GM23338 (cell line): ENCODE measurements around the gene ZNF664.

Source experiments
- CREB1 ChIP-seq: fragments of 250-450 bp; sonication (Bioruptor Pico); IDR thresholded peaks from 2 replicates; pipeline ENCODE4 v1.5.0; 2020; ENCODE audit warnings: low read depth, mild to moderate bottlenecking, moderate library complexity
- CTCF ChIP-seq, 2 experiments: fragments of 200-600 bp in 1 of 2; sonication (generic) in 1 of 2; conservative IDR thresholded peaks; 2 replicates each; pipeline versions ENCODE4 v1.5.1 to v1.6.1; 2016 to 2017; ENCODE audit warnings: antibody characterized with exemption in 2 of 2, low read depth in 2 of 2, mild to moderate bottlenecking in 2 of 2, moderate library complexity in 1 of 2
- EZH2phosphoT487 ChIP-seq: fragments of 200-600 bp; sonication (generic); IDR thresholded peaks from one replicate; pipeline ENCODE4 v1.8.1; 2018; ENCODE audit warnings: antibody characterized with exemption; ENCODE audit not compliant: unreplicated experiment
- JUNB ChIP-seq: IDR thresholded peaks from one replicate; pipeline ENCODE4 v1.6.1; 2016; ENCODE audit warnings: antibody characterized with exemption; ENCODE audit not compliant: unreplicated experiment
- POLR2AphosphoS5 ChIP-seq: IDR thresholded peaks from 2 replicates; pipeline ENCODE4 v1.6.1; 2016; ENCODE audit warnings: antibody characterized with exemption, low read depth
- TF ChIP-seq, protein P1 (sequence below): IDR thresholded peaks from one replicate; pipeline ENCODE4 v1.6.1; 2018; ENCODE audit warnings: antibody characterized with exemption; ENCODE audit not compliant: unreplicated experiment

DNA sequence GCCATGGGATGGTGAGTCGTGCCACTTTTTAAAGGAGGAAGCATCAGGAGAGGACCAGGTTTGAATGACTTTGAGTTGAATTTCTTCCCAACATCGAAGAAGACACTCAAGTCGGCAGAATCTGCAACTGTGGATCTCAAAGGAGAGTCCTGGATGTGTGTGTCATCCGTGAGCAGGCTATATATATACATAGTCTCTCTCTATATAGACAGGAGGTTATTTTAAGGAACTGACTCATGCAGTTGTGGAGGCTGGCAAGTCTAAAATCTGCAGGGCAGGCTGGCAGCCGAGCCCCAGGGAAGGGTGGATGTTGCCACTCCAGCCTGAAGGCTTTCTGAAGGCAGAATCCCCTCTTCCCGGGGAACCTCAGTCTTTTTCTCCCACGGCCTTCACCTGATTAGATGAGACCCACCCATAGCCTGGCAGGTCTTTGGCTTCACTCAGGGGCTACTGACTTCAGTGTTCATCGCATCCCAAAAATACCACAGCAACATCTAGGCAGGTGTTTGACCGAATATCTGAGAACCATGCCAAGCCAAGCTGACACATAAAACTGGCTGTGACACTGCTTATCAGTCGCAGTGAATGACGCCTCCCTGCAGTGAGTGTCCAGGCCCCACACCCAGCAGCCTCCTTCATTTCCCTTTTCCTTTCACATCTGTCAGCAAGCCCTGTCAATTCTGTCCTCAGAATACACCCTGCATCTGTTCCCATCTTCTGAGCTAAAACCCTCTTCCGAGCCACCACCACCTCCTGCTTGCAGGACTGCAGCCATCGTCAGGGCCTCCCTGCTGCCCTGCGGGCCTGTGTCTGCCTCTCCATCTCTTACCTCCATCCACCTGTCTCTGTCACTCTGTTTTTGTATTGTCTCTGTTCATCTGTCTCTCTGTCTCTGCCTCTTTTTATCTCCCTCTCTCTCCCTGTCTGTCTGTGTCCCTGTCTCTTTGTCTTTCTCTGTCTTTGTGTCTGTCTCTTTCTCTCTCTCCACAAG is 54.0 kb downstream of the ZNF664 start:
- TF ChIP-seq CTCF (conservative IDR thresholded peaks at IDR 0.05; ENCODE audit: low read depth in 2 of 2) (no peak), EZH2phosphoT487 (no peak), POLR2AphosphoS5 (no peak), JUNB (no peak), CREB1 (CRISPR knock-in tag) (no peak)
- TF ChIP-seq, protein P1, sequence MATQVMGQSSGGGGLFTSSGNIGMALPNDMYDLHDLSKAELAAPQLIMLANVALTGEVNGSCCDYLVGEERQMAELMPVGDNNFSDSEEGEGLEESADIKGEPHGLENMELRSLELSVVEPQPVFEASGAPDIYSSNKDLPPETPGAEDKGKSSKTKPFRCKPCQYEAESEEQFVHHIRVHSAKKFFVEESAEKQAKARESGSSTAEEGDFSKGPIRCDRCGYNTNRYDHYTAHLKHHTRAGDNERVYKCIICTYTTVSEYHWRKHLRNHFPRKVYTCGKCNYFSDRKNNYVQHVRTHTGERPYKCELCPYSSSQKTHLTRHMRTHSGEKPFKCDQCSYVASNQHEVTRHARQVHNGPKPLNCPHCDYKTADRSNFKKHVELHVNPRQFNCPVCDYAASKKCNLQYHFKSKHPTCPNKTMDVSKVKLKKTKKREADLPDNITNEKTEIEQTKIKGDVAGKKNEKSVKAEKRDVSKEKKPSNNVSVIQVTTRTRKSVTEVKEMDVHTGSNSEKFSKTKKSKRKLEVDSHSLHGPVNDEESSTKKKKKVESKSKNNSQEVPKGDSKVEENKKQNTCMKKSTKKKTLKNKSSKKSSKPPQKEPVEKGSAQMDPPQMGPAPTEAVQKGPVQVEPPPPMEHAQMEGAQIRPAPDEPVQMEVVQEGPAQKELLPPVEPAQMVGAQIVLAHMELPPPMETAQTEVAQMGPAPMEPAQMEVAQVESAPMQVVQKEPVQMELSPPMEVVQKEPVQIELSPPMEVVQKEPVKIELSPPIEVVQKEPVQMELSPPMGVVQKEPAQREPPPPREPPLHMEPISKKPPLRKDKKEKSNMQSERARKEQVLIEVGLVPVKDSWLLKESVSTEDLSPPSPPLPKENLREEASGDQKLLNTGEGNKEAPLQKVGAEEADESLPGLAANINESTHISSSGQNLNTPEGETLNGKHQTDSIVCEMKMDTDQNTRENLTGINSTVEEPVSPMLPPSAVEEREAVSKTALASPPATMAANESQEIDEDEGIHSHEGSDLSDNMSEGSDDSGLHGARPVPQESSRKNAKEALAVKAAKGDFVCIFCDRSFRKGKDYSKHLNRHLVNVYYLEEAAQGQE = no peak
